Memory B cell (primary cell): Measurements from ENCODE around the gene PHOSPHO2.

ENCODE experiments used
- ATAC-seq: fragments of 150-1000 bp; cut with Tn5 transposase; 2 replicates; pipeline ENCODE4 v1.10.0; 2021; ENCODE audit warnings: low read depth, mild to moderate bottlenecking, moderate library complexity
- DNase-seq, 2 donors: peaks; one replicate each; pipeline ENCODE4 v3.0.0; 2022; ENCODE audit warnings: low spot score in 2 of 2
- H3K27ac Mint-ChIP-seq: one replicate; pipeline ENCODE4 v1.8.0; 2022; ENCODE audit warnings: mild to moderate bottlenecking, moderate library complexity, mixed read lengths
- H3K27me3 Mint-ChIP-seq: one replicate; pipeline ENCODE4 v1.8.0; 2022; ENCODE audit warnings: mixed read lengths
- H3K36me3 Mint-ChIP-seq: one replicate; pipeline ENCODE4 v1.8.0; 2022; ENCODE audit warnings: mild to moderate bottlenecking, mixed read lengths
- H3K4me1 Mint-ChIP-seq: one replicate; pipeline ENCODE4 v1.8.0; 2022; ENCODE audit warnings: mixed read lengths
- H3K4me3 Mint-ChIP-seq: one replicate; pipeline ENCODE4 v1.8.0; 2022; ENCODE audit warnings: mild to moderate bottlenecking, moderate library complexity, mixed read lengths
- H3K9me3 Mint-ChIP-seq: one replicate; pipeline ENCODE4 v1.8.0; 2022; ENCODE audit warnings: mixed read lengths

Gene PHOSPHO2

DNA sequence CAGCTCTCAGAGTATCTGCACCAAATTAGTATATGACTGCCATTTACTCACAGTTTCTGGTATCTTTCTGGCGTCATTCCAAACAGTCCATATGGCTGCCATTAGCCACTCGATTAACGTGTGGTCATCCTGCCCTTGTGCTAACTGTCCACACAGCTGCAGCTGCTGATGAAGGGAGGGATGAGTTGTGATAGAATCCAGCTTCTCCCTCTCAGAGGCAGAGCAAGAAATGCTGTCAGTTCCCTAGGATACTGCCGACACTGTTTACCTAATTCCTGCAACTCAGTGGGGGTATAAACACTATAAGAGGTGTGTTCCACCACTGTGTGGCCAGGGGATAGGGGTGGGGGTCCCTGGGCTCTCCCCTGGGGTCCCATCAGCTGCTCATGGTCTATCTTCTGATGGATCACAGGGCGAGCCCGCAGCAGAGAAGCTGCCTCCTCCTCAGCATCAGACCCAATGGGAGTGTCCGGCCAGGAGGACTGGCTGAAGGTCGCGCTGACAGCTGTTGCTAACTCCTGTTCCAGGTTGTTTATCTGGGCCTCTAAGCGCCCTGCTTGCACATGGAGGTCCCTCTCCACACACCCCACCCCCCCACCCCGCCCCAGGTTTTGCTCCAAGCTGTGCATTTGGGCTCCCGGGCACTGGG lies 22.1 kb downstream of the PHOSPHO2 start:
- H3K27ac Mint-ChIP-seq, result no peak overlapping the region
- H3K4me1 Mint-ChIP-seq, result peaks cover 2% of the 10 kb centered on the region
- H3K36me3 Mint-ChIP-seq, result peaks cover 2% of the 10 kb centered on the region
- H3K9me3 Mint-ChIP-seq, result no peaks in the 10 kb centered on the region
- ATAC-seq (no peak), DNase-seq (no peak)
- H3K27me3 Mint-ChIP-seq, result peaks cover 1% of the 10 kb centered on the region
- H3K4me3 Mint-ChIP-seq, result no peak overlapping the region

DNA sequence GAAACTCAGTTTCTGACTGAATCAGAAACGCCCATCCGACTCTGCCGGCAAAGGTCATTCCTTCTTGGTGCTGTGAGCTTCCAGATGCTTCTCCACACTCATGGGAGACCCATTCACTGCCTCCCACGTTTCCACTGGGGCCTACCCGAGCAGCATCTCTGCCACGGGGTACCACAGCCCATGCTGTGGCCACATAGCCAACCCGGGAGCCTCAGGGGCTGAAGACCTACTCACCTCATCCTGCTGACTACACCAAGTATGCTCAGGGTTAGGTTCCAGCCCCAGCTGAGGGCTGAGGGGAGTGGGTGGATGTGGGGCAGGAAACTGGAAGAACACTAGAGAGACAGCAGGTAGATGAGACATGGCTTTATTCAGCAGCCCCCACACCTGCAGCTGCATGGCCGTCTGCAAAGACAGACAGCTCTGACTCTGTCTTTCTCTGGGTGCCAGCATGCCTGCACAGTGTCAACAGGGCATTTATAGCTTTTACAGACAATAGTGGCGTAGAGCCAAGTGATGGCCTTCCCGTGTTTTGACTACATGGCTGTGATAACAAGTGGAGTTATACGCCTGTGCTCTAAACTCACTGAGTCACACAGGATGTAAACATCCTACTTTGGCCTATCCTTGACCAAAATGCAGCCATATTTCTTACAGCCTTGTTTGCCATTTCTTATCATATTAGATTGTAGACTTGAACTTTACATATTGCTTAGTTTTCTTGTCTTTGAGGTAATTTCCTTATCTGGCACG lies 22.8 kb downstream of the PHOSPHO2 start:
- no peak overlapping the region for H3K4me3 Mint-ChIP-seq
- H3K9me3 Mint-ChIP-seq, result no peaks in the 10 kb centered on the region
- H3K27me3 Mint-ChIP-seq, result peaks cover 1% of the 10 kb centered on the region
- DNase-seq (no peak), ATAC-seq (no peak)
- no peaks in the 10 kb centered on the region for H3K36me3 Mint-ChIP-seq
- H3K4me1 Mint-ChIP-seq, result peaks cover 2% of the 10 kb centered on the region
- no peak overlapping the region for H3K27ac Mint-ChIP-seq

GRCh38 chr2:169717691-169718063 lies 23.4 kb downstream of the PHOSPHO2 start:
- Mint-ChIP-seq H3K36me3 (no peaks in the 10 kb centered on the region), H3K27me3 (peaks cover 1% of the 10 kb centered on the region), H3K4me3 (no peak overlapping the region), H3K27ac (no peak overlapping the region), H3K4me1 (peaks cover 2% of the 10 kb centered on the region), H3K9me3 (no peaks in the 10 kb centered on the region)
- ATAC-seq (no peak), DNase-seq (no peak)

DNA sequence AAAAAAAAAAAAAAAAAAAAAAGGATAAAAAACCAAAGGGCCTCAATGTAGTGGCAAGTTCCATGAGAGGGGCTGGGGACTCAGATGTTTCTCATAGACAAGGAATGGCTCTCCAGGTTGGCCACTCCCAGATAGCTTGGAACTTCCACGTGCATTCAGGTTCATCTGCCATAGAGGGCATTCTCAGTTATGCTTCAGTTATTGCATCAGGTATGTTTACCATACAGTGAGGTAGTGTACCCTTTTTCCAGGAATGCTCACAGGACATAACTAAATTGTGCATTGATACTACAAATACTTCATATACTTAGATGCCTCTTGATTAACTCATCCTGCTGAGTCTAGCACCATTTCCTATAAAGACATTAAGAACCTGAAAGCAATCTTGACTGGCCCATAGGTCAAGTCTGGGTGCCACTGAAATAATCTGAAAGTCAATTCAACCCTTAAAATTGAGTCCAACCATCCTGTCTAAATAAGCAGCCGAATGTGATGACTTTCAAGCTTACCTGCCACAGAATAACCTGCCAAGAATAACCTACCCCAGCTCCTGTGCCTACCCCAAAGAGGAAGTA lies 24.7 kb downstream of the PHOSPHO2 start:
- Mint-ChIP-seq H3K4me1 (peaks cover 2% of the 10 kb centered on the region), H3K27ac (no peak overlapping the region), H3K27me3 (peaks cover 1% of the 10 kb centered on the region), H3K9me3 (no peaks in the 10 kb centered on the region), H3K36me3 (no peaks in the 10 kb centered on the region), H3K4me3 (no peak overlapping the region)
- ATAC-seq (no peak), DNase-seq (no peak)

DNA sequence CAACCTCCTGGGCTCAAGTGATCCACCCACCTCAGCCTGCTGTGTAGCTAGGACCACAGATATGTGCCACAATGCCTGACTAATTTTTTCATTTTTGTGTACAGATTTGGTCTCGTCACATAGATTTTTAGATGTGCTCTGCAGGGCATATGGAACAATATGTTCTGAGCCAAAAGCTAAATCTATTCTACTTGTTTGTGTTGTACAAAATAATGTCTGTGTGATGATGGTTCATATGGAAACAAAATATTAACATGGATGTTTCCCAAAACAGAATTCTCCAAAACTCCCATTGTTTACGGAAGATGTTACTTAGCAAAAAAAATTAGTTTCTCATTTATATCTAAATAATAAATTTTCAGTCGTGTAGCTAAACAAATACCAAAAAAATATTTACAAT lies 26.7 kb downstream of the PHOSPHO2 start:
- no peaks in the 10 kb centered on the region for H3K9me3 Mint-ChIP-seq
- DNase-seq (no peak), ATAC-seq (no peak)
- no peak overlapping the region for H3K27ac Mint-ChIP-seq
- H3K36me3 Mint-ChIP-seq, result no peaks in the 10 kb centered on the region
- no peaks in the 10 kb centered on the region for H3K4me1 Mint-ChIP-seq
- no peak overlapping the region for H3K4me3 Mint-ChIP-seq
- peaks cover under 1% of the 10 kb centered on the region for H3K27me3 Mint-ChIP-seq

- Mint-ChIP-seq H3K27ac (no peak overlapping the region), H3K4me1 (peaks cover 2% of the 10 kb centered on the region), H3K27me3 (peaks cover 3% of the 10 kb centered on the region), H3K9me3 (peaks cover 2% of the 10 kb centered on the region), H3K4me3 (no peak overlapping the region), H3K36me3 (no peaks in the 10 kb centered on the region)
- ATAC-seq (no peak), DNase-seq (no peak)
Measured at GRCh38 chr2:169727065-169727464, 32.8 kb downstream of the PHOSPHO2 start.

DNA sequence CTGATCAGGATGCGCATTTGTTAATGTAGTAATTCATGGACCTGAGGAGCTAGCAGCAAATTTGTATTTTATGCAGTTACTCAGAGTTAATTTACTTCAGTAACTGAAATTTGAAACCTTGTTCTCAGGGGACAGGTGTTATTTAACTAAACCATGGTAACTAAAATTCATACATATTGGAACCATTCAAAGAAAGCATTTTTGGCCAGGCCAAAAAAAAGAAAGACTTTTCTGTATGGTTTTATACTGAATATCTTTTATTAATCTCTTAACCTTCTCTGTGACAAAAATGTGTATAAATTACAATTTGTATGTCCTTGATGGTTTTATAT lies 35.0 kb downstream of the PHOSPHO2 start:
- Mint-ChIP-seq H3K4me3 (no peak overlapping the region), H3K9me3 (peaks cover 2% of the 10 kb centered on the region), H3K4me1 (peaks cover 12% of the 10 kb centered on the region), H3K27me3 (peaks cover 5% of the 10 kb centered on the region), H3K27ac (no peak overlapping the region), H3K36me3 (no peaks in the 10 kb centered on the region)
- DNase-seq (no peak), ATAC-seq (no peak)

GRCh38 chr2:169732075-169732474 lies 37.8 kb downstream of the PHOSPHO2 start:
- no peak overlapping the region for H3K27ac Mint-ChIP-seq
- ATAC-seq (no peak), DNase-seq (no peak)
- H3K9me3 Mint-ChIP-seq, result no peaks in the 10 kb centered on the region
- peaks cover 14% of the 10 kb centered on the region for H3K4me1 Mint-ChIP-seq
- no peaks in the 10 kb centered on the region for H3K36me3 Mint-ChIP-seq
- H3K4me3 Mint-ChIP-seq, result peak overlapping the region; percentile 56
- H3K27me3 Mint-ChIP-seq, result peaks cover 12% of the 10 kb centered on the region

DNA sequence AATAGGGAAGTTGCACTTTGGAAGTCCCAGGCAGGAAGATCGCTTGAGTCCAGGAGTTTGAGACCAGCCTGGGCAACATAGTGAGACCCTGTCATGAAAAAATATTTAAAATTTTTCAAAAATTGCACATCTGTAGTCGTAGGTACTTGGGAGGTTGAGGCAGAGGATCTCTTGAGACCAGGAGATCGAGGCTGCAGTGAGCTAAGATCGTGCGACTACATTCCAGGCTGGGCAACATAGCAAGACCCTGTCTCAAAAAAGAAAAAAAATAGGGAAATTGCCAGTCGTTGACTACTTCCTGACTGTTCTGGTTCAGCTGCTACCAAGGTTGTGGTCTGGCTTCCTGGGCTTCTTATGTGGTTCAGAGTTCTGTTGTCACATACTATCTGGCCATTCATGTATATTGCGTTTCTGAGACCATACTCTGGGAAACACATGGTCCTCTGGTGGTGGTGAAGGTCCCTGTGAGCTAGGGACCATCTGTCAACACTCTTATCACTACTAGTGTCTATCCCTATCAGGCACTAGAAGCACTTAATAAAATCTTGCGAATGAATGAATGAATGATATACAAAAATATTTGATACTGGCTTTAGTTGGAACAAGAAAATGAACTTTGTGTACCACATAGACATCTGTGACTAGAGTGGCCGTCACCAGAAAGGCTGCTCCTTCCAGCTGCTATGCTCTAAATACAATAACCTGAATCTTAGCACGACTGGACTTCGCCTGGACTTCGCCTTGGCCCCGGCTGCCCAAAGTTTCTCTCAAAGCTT lies 38.5 kb downstream of the PHOSPHO2 start:
- peaks cover 14% of the 10 kb centered on the region for H3K4me1 Mint-ChIP-seq
- peak overlapping the region; percentile 92 for H3K4me3 Mint-ChIP-seq
- DNase-seq (no peak), ATAC-seq (peak; percentile 38)
- H3K27ac Mint-ChIP-seq, result peak overlapping the region; percentile 81
- H3K36me3 Mint-ChIP-seq, result no peaks in the 10 kb centered on the region
- peaks cover 13% of the 10 kb centered on the region for H3K27me3 Mint-ChIP-seq
- H3K9me3 Mint-ChIP-seq, result no peaks in the 10 kb centered on the region

DNA sequence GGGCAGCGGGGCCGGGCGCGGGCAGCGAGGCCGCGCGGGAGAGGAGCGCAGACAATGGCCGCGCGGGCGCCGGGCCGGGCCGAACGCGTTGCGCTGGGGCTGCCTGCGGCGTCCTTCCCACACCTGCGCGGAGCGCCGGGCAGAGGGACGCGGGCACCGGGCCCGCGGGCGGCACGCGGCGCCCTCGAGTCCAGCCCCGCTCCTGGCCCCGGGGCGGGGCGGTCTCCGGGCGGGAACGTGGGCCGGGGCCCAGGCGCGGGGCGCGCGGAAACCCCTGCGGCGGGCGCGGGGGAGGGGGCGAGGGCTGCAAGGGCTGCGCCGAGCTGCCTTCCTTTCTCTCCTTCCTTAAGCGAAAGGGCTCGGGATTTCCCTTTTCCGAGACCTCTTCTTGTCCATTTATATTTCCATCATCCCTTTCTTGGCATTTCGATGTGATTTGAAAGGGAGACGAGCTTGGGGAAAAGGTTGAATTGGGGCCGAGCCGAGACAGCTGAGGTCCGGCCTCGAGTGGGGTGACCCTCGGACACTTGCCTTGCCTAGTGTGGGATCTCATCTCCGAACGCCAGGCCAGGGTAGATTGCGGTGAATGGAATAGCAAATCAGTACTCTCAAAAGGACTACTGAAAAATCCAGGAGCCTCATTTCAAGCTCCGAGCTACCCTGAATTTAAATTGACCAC lies 40.0 kb downstream of the PHOSPHO2 start:
- peaks cover 16% of the 10 kb centered on the region for H3K27me3 Mint-ChIP-seq
- H3K4me3 Mint-ChIP-seq, result peak overlapping the region; percentile 68
- DNase-seq (no peak), ATAC-seq (peak; percentile 28)
- H3K9me3 Mint-ChIP-seq, result no peaks in the 10 kb centered on the region
- H3K4me1 Mint-ChIP-seq, result peaks cover 14% of the 10 kb centered on the region
- H3K27ac Mint-ChIP-seq, result peak overlapping the region; percentile 81
- H3K36me3 Mint-ChIP-seq, result no peaks in the 10 kb centered on the region

GRCh38 chr2:169735623-169736022 lies 41.4 kb downstream of the PHOSPHO2 start:
- H3K4me3 Mint-ChIP-seq, result no peak overlapping the region
- peaks cover 19% of the 10 kb centered on the region for H3K27me3 Mint-ChIP-seq
- no peak overlapping the region for H3K27ac Mint-ChIP-seq
- no peak for DNase-seq
- H3K9me3 Mint-ChIP-seq, result no peaks in the 10 kb centered on the region
- ATAC-seq, result no peak
- H3K36me3 Mint-ChIP-seq, result no peaks in the 10 kb centered on the region
- H3K4me1 Mint-ChIP-seq, result peaks cover 14% of the 10 kb centered on the region

DNA sequence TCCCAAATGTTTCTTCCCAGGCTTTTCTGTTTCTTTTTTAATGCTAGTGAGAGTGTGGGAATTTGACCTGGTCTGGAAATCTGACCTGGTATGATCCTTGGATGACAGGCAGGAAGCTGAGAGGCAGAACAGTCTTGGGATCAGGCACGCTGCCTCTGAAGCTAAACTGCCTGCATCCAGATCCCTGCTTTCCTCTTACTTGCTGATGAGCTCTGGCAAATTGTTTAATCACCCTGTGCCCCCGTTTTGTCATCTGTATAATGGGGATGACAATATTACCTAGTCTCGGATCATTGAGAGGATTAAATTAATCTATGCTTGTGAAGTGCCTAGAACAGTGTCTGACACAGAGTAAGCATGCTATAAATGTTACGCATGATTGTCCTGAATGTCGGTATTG lies 42.6 kb downstream of the PHOSPHO2 start:
- no peak for ATAC-seq
- no peaks in the 10 kb centered on the region for H3K9me3 Mint-ChIP-seq
- H3K27me3 Mint-ChIP-seq, result peaks cover 20% of the 10 kb centered on the region
- H3K36me3 Mint-ChIP-seq, result no peaks in the 10 kb centered on the region
- no peak overlapping the region for H3K27ac Mint-ChIP-seq
- peaks cover 14% of the 10 kb centered on the region for H3K4me1 Mint-ChIP-seq
- no peak for DNase-seq
- H3K4me3 Mint-ChIP-seq, result no peak overlapping the region

DNA sequence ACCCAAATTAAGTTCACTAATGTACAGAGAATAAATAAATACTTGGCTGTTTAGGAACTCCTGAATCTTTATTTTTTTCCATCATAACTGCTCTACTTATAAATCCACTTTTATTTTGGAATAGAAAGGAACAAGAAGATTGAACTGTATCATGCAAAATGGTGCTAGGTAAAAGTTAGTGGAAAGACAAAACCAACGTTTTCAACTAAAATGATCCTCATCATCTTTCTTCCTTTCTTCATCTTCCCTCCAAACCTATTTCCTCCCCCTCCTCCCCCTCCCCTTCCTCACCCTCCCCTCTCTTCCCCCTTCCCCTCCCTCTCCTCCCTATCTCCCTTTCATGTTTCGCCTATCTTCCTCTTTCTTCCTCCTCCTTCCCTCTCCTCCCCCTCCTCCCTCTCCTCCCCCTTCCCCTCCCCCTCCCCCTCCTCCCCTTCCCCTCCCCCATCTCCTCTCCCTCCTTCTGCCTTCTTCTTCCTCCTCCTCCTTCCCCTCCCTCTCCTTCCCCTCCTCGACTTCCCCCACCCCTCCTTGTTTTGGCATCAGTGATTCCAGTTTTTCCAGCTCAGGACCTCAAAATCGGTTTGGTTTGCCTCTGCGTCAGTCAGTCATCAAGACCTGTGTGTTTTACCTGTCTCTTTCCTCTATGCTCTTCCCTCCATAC lies 44.4 kb downstream of the PHOSPHO2 start:
- H3K27me3 Mint-ChIP-seq, result peaks cover 18% of the 10 kb centered on the region
- H3K4me1 Mint-ChIP-seq, result peaks cover 2% of the 10 kb centered on the region
- H3K4me3 Mint-ChIP-seq, result no peak overlapping the region
- H3K36me3 Mint-ChIP-seq, result no peaks in the 10 kb centered on the region
- H3K27ac Mint-ChIP-seq, result no peak overlapping the region
- no peak for ATAC-seq
- no peaks in the 10 kb centered on the region for H3K9me3 Mint-ChIP-seq
- no peak for DNase-seq
